Measurements from ENCODE around the gene ARID4A.
A peak's percentile ranks its signal among the peaks of the same experiment; 100 is the strongest.
"Not testable (repeated sequence)": the region's sequence is repeated elsewhere in the genome, so short reads cannot be mapped to it uniquely, and the experiment has no call there.

The ARID4A gene

GRCh38 chr14:58291646-58292045 is 6.7 kb upstream of the ARID4A start:
- DNase-seq (ENCODE audit: low read depth): no peak

GRCh38 chr14:58292187-58292586 is 6.2 kb upstream of the ARID4A start:
- DNase-seq (ENCODE audit: low read depth): no peak

DNA sequence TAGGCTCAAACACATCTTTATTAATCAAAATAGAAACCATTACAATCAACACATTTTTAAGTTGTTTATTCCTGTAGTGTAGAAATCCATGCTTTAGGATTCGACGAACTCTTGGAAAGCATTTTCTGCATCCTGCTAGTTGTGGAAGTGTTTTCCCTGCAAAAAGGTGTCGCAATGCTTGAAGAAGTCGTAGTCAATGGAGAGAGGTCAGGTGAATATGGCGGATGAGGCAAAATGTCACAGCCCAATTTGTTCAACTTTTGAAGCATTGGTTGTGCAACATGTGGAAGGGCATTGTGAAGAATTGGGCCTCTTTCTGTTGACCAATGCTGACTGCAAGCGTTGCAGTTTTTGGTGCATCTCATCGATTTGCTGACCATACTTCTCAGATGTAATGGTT is 4.2 kb upstream of the ARID4A start:
- no peak for DNase-seq (ENCODE audit: low read depth)

DNA sequence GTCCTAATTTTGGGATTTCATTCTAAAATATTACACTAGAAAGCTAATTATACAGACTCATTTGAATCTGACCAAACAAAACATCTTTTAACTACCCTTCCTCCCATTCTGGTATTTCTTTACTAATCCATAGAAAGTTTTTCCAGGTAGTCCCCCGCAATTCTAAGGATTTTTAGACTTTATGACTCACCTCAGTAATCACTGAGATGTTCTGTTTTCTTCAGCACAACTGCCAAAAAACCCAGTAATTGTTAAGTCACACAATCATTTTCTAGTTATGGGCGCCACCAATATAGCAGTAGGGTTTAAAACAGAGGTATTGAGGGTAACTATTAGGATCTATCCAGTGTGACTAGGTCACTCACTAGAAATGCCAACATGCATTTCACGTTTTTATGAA is 1.6 kb upstream of the ARID4A start:
- no peak for DNase-seq (ENCODE audit: low read depth)

DNA sequence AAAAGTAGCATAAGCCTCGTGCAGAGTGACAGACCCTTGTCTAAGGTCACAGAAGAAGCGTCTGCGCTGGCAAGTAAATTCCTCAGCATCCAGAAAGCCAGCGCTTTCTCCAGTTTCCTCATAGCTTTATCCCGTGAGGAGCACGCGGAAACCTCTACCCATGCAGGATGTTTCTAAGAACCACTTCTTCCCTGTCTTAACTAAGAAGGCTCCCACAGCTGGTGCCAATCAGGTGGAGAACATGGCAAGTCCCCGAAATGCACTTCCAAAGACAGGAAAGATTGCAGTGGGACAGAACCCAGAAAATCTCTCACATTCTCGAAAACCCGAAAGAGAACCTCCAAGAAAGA is 968 bp upstream of the ARID4A start:
- DNase-seq (ENCODE audit: low read depth): no peak

DNA sequence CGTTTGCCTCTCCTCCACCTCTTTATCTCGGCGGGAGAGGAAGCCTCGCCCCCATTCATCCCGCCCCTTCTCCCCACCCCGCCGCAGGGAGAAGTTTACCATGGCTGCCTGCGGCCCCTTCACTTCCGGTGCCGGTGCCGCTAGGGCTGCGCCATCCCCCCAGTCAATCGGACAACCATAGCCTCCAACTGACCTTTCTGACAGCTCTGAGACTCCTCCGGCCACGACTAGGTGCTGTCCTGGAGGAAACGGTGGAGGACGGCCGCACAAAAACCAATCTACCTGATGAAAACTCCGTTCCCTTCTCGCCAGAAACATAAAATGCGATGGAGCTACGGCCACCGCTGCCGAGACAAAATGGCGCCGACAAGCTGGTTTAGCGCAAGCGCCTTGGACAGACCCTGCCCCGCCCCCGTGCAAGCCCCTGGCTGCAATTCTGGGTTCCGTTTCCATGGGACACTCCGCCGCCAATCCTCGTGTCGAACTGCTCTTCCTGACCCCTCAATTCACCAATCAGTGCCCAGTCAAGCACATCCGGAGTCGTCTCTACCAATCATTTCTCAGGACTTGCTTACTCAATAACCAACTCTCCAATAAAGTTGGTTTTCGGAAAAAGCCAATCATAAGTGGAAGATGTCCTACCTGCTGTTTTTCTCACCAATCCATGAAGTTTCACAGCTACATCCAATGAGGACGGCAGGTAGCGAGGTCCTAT is 436 bp upstream of the ARID4A start:
- peak; percentile 97 for DNase-seq (ENCODE audit: low read depth)

GRCh38 chr14:58299401-58300330 is 1.3 kb downstream of the ARID4A start:
- DNase-seq (ENCODE audit: low read depth): no peak

GRCh38 chr14:58301416-58301815 is 3.1 kb downstream of the ARID4A start:
- no peak for DNase-seq (ENCODE audit: low read depth)

- DNase-seq (ENCODE audit: low read depth): no peak
Observed at GRCh38 chr14:58305730-58306129, 7.4 kb downstream of the ARID4A start.

- no peak for DNase-seq (ENCODE audit: low read depth)
Observed at GRCh38 chr14:58307597-58308316, 9.4 kb downstream of the ARID4A start.

GRCh38 chr14:58309086-58309485 is 10.7 kb downstream of the ARID4A start:
- no peak for DNase-seq (ENCODE audit: low read depth)

DNA sequence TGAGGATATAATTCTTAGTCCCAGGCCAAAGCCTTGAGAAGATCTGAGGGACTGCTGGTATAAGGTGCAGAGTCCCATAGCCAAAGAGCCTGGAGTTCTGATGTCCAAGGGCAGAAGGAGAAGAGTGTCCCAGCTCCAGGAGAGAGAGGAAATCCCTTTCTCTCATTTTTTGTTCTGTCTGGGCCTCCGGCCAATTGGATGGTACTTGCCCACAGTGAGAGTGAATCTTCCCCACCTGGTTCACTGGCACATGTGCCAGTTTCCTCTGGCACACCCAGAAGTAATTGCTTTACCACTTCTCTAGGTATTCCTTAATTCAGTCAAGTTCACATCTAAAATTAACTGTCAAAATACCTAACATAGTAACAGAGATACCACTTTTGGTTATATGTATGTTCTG is 15.3 kb downstream of the ARID4A start:
- no peak for DNase-seq (ENCODE audit: low read depth)

DNA sequence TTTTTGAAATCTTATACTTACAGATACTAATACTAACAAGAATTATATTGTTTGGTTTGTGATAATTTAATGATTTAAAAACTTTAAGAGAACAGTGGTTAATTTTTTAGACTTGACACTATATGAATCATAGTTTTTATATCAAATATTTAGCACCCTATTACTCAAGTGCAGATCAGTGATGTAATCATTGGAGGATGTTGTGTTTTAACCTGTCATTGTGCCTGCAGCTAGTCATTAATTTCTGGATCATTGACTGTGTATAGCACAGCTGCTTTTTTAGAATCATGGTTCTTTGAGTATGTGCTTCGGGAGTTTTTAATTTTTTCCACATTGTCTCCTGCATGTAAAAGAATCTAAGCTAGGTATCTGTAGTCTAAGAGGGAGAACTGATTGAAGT is 17.3 kb downstream of the ARID4A start:
- no peak for DNase-seq (ENCODE audit: low read depth)

DNA sequence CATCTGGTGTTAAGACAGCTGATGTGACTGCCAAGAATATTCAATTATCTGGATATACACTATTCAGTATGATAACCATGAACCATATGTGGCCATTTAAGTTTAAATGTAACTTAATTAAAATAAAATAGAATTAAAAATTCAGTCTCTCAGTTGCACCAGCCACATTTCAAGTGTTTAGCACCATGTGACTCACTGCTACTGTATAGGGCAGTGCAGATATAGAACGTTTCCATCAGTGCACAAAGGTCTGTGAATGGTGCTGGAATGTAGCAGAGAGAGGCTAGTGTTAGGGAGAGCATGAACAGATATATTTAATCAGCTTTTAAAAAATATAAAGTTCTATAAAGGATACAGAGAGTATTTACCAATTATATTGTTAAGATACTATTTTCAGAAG is 28.7 kb downstream of the ARID4A start:
- no peak for DNase-seq (ENCODE audit: low read depth)

GRCh38 chr14:58331111-58331510 is 32.8 kb downstream of the ARID4A start:
- peak; percentile 57 for DNase-seq (ENCODE audit: low read depth)

GRCh38 chr14:58332561-58332960 is 34.2 kb downstream of the ARID4A start:
- no peak for DNase-seq (ENCODE audit: low read depth)

- DNase-seq (ENCODE audit: low read depth): not testable (repeated sequence)
Observed at GRCh38 chr14:58339666-58340065, 41.3 kb downstream of the ARID4A start.

DNA sequence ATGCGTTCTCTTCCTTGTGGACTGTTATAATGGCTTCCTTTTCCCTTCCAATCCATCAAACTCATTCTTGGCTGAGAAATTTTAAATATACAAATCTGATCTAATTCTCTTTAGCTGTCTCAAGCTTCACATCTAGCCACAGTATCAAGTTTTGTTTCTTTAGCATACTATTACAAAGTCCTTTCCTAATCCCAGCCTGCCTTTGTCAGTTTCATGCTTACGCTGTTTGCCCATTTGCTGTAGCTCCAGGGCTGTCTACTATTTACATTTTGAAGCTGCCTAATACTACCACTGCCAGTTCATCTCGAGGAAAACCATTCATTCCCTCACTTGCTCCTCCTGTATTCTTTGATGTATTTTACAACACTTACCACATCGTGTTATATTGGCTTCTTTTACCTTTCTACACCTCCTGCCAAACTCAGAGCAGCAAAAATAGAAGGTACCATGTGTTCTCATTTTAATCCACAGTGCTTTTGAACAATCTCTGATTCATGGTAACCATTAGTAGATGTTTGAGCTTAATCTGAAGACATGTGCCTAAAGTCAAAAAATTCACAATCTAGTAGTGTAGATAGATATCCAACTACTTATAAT is 42.9 kb downstream of the ARID4A start:
- DNase-seq (ENCODE audit: low read depth): no peak

DNA sequence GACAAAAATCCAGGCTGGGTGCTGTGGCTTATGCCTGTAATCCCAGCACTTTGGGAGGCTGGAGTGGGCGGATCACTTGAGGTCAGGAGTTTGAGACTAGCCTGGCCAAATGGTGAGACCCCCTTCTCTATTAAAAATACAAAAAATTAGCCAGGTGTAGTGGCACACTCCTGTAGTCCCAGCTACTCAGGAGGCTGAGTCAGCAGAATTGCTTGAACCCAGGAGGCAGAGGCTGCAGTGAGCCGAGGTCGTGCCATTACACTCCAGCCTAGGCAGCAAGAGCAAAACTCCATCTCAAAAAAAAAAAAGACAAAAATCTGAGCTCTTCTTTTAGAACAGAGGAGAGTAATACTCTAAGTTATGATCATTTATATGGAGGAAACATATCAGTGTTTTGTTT is 45.2 kb downstream of the ARID4A start:
- not testable (repeated sequence) for DNase-seq (ENCODE audit: low read depth)

DNA sequence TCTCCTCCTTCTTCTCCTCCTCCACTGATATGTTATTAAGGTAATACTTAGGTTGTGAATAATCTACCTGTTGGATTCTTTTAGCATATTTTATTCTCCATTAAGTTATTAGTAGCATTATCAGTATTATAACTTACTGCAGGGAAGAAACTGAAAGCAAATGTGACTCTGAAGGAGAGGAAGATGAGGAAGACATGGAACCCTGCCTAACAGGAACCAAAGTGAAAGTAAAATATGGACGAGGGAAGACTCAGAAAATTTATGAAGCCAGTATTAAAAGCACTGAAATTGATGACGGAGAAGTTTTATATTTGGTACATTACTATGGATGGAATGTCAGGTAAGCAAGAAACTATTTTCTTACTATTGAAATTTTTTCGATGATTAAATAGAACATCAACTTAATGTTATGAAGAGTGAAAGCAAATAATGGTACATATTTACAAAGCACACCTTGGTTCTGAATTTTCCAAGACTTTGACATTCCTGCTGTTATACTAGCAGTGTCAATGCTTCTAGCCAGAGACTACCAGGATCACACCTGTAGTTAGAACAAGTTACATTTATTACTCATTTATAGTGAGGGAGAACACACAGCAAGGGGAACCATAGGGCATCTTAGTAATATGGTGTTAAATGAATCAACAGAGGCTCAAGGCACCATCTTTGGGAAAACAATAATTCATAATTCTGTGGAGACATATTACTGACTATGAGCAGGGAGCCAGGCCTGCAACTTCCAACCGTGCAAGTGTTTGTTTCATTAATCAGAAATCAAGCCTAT is 55.4 kb downstream of the ARID4A start:
- no peak for DNase-seq (ENCODE audit: low read depth)

DNA sequence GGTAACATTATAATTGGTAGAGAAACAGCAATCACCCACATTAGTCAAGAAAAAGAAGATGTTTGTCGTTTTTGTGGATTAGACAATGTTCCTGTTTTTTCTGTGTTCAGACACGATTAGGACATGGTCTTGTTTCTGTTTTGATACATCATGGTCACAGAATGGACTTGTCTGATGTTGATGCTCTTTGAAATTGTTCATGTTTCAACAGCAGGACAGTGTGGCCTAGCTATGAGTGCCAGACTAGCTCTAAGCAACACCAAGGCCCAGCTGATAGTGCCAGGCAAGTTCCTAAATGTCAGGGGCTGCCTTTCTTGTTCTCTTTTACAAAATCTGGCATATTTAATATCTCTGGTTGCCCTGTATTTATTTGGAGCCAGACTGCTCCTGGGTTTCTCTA is 56.5 kb downstream of the ARID4A start:
- no peak for DNase-seq (ENCODE audit: low read depth)

DNA sequence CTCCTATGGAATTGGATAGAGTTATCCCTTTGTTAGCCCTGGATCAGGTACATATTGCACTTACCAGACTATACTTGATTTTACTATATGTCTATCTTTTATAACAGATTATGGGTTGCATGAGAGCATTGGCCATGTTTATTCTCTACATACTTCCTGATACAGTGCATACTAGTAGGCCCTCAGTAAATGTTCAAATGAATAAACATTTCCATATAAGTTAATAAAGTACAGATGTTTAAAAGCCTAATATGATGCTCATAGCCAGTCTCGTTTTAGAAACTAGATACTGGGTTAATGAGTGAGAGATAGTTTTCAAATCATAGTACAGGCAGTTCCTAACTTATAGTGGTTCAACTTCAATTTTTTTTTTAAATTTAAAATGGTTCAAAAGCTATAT is 57.9 kb downstream of the ARID4A start:
- no peak for DNase-seq (ENCODE audit: low read depth)
